ENCODE data around the gene DDIAS.

- no peak for TF ChIP-seq CTCF (IDR thresholded peaks at IDR 0.05 in 2 of 3, conservative IDR thresholded peaks at IDR 0.05 in 1 of 3; ENCODE audit: borderline replicate concordance in 1 of 3, insufficient read depth in 1 of 3, low read depth in 2 of 3, low read length in 2 of 3)
- TF ChIP-seq SIN3A (IDR thresholded peaks at IDR 0.05; ENCODE audit: low read depth), result no peak
- TF ChIP-seq POLR2A (IDR thresholded peaks at IDR 0.05; ENCODE audit: borderline replicate concordance, extremely low read depth, insufficient read depth, insufficient read length), result no peak
- TF ChIP-seq YY1 (IDR thresholded peaks at IDR 0.05; ENCODE audit: extremely low read depth, insufficient replicate concordance, low read depth, low read length), result no peak
- no peak for TF ChIP-seq CEBPB (IDR thresholded peaks at IDR 0.05; ENCODE audit: low read depth)
- no peak for TF ChIP-seq ZBTB33 (IDR thresholded peaks at IDR 0.05; ENCODE audit: extremely low read depth, insufficient replicate concordance, low read length)
- TF ChIP-seq JUND (IDR thresholded peaks at IDR 0.05), result no peak
Measured at GRCh38 chr11:82944198-82944597, 42.7 kb downstream of the DDIAS start.

All from HCT116 (cell line).